8988T (cell line): ENCODE results near the gene PRRT2.

Experiments used
- DNase-seq: peaks from one replicate; pipeline ENCODE4 v3.0.0; 2011

Gene PRRT2

GRCh38 chr16:29836623-29837022, 24.6 kb downstream of the PRRT2 start:
- DNase-seq, result no peak

GRCh38 chr16:29837841-29838240, 25.8 kb downstream of the PRRT2 start:
- no peak for DNase-seq

GRCh38 chr16:29839822-29840221, 27.8 kb downstream of the PRRT2 start:
- no peak for DNase-seq

- DNase-seq, result no peak
Measured at GRCh38 chr16:29840240-29840639, 28.2 kb downstream of the PRRT2 start.

GRCh38 chr16:29841631-29842030, 29.6 kb downstream of the PRRT2 start:
- DNase-seq, result no peak

- DNase-seq, result no peak
Measured at GRCh38 chr16:29842732-29843346, 30.8 kb downstream of the PRRT2 start.

- no peak for DNase-seq
Measured at GRCh38 chr16:29843931-29844330, 31.9 kb downstream of the PRRT2 start.

- DNase-seq, result no peak
Measured at GRCh38 chr16:29844575-29845331, 32.8 kb downstream of the PRRT2 start.

GRCh38 chr16:29845656-29846055, 33.7 kb downstream of the PRRT2 start:
- DNase-seq, result no peak

GRCh38 chr16:29848420-29849297, 36.7 kb downstream of the PRRT2 start:
- DNase-seq, result peak; percentile 68

- no peak for DNase-seq
Measured at GRCh38 chr16:29849505-29849904, 37.5 kb downstream of the PRRT2 start.

GRCh38 chr16:29850998-29851397, 39.0 kb downstream of the PRRT2 start:
- DNase-seq, result no peak

- no peak for DNase-seq
Measured at GRCh38 chr16:29852654-29853053, 40.7 kb downstream of the PRRT2 start.

GRCh38 chr16:29854520-29855100, 42.6 kb downstream of the PRRT2 start:
- no peak for DNase-seq

- no peak for DNase-seq
Measured at GRCh38 chr16:29857133-29857760, 45.3 kb downstream of the PRRT2 start.

- no peak for DNase-seq
Measured at GRCh38 chr16:29858149-29858849, 46.3 kb downstream of the PRRT2 start.

- no peak for DNase-seq
Measured at GRCh38 chr16:29858974-29859373, 47.0 kb downstream of the PRRT2 start.

- DNase-seq, result no peak
Measured at GRCh38 chr16:29860218-29860617, 48.2 kb downstream of the PRRT2 start.

- no peak for DNase-seq
Measured at GRCh38 chr16:29862383-29862883, 50.4 kb downstream of the PRRT2 start.

GRCh38 chr16:29862884-29863668, 51.1 kb downstream of the PRRT2 start, which contains the start of gene CDIPT:
TSS of gene CDIPT (minus strand) at chr16:29863226. CDS start at chr16:29862857, 369 bp downstream.
- peak; percentile 53 for DNase-seq

GRCh38 chr16:29863669-29863984, 51.6 kb downstream of the PRRT2 start:
- no peak for DNase-seq
